Kidney glomerular epithelial cell (primary cell): Measurements from ENCODE around the gene KBTBD4.
A peak's percentile ranks its signal among the peaks of the same experiment; 100 is the strongest.
"Not testable (repeated sequence)": the region's sequence is repeated elsewhere in the genome, so short reads cannot be mapped to it uniquely, and the experiment has no call there.

Experiments
- DNase-seq: peaks from one replicate; lab custom pipeline; 2025; lab: John Stamatoyannopoulos, UW

The KBTBD4 gene

GRCh38 chr11:47558695-47559094 lies 20.1 kb downstream of the KBTBD4 start:
- no peak for DNase-seq

GRCh38 chr11:47557004-47557403 lies 21.8 kb downstream of the KBTBD4 start:
- DNase-seq: not testable (repeated sequence)

GRCh38 chr11:47553406-47553743 lies 25.4 kb downstream of the KBTBD4 start:
- no peak for DNase-seq

GRCh38 chr11:47552566-47553405 lies 26.0 kb downstream of the KBTBD4 start, which contains the start of gene CELF1:
Gene CELF1, minus strand, starts transcription at chr11:47553132. Its CDS starts 53,609 bp downstream, at chr11:47499523.
- DNase-seq: peak; percentile 84

- DNase-seq: peak; percentile 49
Measured at GRCh38 chr11:47552056-47552565, 26.7 kb downstream of the KBTBD4 start.

- DNase-seq: peak; percentile 6
Measured at GRCh38 chr11:47551086-47551485, 27.7 kb downstream of the KBTBD4 start.

- DNase-seq: no peak
Measured at GRCh38 chr11:47550288-47551047, 28.3 kb downstream of the KBTBD4 start.

- not testable (repeated sequence) for DNase-seq
Measured at GRCh38 chr11:47546274-47546673, 32.5 kb downstream of the KBTBD4 start.

GRCh38 chr11:47545298-47545697 lies 33.5 kb downstream of the KBTBD4 start:
- no peak for DNase-seq

- no peak for DNase-seq
Measured at GRCh38 chr11:47541070-47541469, 37.7 kb downstream of the KBTBD4 start.

GRCh38 chr11:47539681-47540039 lies 39.1 kb downstream of the KBTBD4 start:
- no peak for DNase-seq

- peak; percentile 68 for DNase-seq
Measured at GRCh38 chr11:47538741-47539565, 39.8 kb downstream of the KBTBD4 start.

GRCh38 chr11:47536915-47537314 lies 41.9 kb downstream of the KBTBD4 start:
- DNase-seq: no peak

GRCh38 chr11:47534704-47535251 lies 44.0 kb downstream of the KBTBD4 start:
- DNase-seq: no peak

GRCh38 chr11:47533690-47534151 lies 45.0 kb downstream of the KBTBD4 start:
- no peak for DNase-seq

GRCh38 chr11:47532597-47533213 lies 46.1 kb downstream of the KBTBD4 start:
- no peak for DNase-seq

GRCh38 chr11:47531666-47532065 lies 47.1 kb downstream of the KBTBD4 start:
- DNase-seq: no peak

GRCh38 chr11:47530721-47531120 lies 48.0 kb downstream of the KBTBD4 start:
- DNase-seq: not testable (repeated sequence)

GRCh38 chr11:47529951-47530350 lies 48.8 kb downstream of the KBTBD4 start:
- no peak for DNase-seq

GRCh38 chr11:47527186-47527585 lies 51.6 kb downstream of the KBTBD4 start:
- no peak for DNase-seq

GRCh38 chr11:47526032-47526431 lies 52.7 kb downstream of the KBTBD4 start:
- DNase-seq: not testable (repeated sequence)
